Measurements from ENCODE around the gene TBRG4.

- TF ChIP-seq CTCF (IDR thresholded peaks at IDR 0.05) = no peak
- no peak for TF ChIP-seq EP300 (IDR thresholded peaks at IDR 0.05)
- no peak for TF ChIP-seq POLR2A (IDR thresholded peaks at IDR 0.05)
Observed at GRCh38 chr7:45084901-45085618, 26.4 kb downstream of the TBRG4 start.

All from ovary (tissue), 3 donors.